Measurements from ENCODE around the gene MMP14. TPM values are rescaled to one million over a fixed set of nuclear protein-coding genes. Genes with fewer than 3 reads are reported as not detected.
A peak's percentile ranks its signal among the peaks of the same experiment; 100 is the strongest.

The MMP14 gene
- total and polyA plus RNA-seq, 2 of the 13 experiments (the other 11 are each of a cell fraction or from before 2014, with no cell fraction given), result 5.2 to 9.8 TPM

- peak; percentile 66; the same call in 1 of the 2 replicates for TF ChIP-seq NFAT5 (CRISPR knock-in tag; IDR thresholded peaks at IDR 0.05)
- peak; percentile 74 for TF ChIP-seq IKZF4 (CRISPR knock-in tag; IDR thresholded peaks at IDR 0.05; ENCODE audit: borderline replicate concordance, low read depth, not compliant biosample characterization)
- TF ChIP-seq E2F2 (CRISPR knock-in tag; IDR thresholded peaks at IDR 0.05; ENCODE audit: borderline replicate concordance), result peak; percentile 84; the same call in 1 of the 2 replicates
- TF ChIP-seq ZNF354B (CRISPR knock-in tag; IDR thresholded peaks at IDR 0.05), result no peak
- peak; percentile 21; the same call in 1 of the 2 replicates for TF ChIP-seq HOXD1 (CRISPR knock-in tag; IDR thresholded peaks at IDR 0.05)
- 0 out of 2 replicates have a peak, but pooled peaks have one; percentile 6 for TF ChIP-seq FOXJ3 (CRISPR knock-in tag; IDR thresholded peaks at IDR 0.05; ENCODE audit: borderline replicate concordance)
- TF ChIP-seq TBX3 (IDR thresholded peaks at IDR 0.05; ENCODE audit: borderline replicate concordance), result no peak
- peak; percentile 89 for TF ChIP-seq ZNF598 (CRISPR knock-in tag; IDR thresholded peaks at IDR 0.05; ENCODE audit: borderline replicate concordance)
- TF ChIP-seq ONECUT2 (CRISPR knock-in tag; IDR thresholded peaks at IDR 0.05), result no peak
- TF ChIP-seq ZNF670 (CRISPR knock-in tag; IDR thresholded peaks at IDR 0.05; ENCODE audit: borderline replicate concordance), result 0 out of 2 replicates have a peak, but pooled peaks have one; percentile 57
- no peak; the same call in 1 of the 2 replicates for TF ChIP-seq ZBTB43 (CRISPR knock-in tag; conservative IDR thresholded peaks at IDR 0.05)
- TF ChIP-seq ZNF326 (CRISPR knock-in tag; IDR thresholded peaks at IDR 0.05; ENCODE audit: borderline replicate concordance), result no peak; the same call in 1 of the 2 replicates
- TF ChIP-seq TP53 (CRISPR knock-in tag; conservative IDR thresholded peaks at IDR 0.05), result no peak
- no peak for TF ChIP-seq ZNF530 (CRISPR knock-in tag; IDR thresholded peaks at IDR 0.05; ENCODE audit: low read depth)
- 0 out of 2 replicates have a peak, but pooled peaks have one; percentile 41 for TF ChIP-seq DNMT3B (CRISPR knock-in tag; conservative IDR thresholded peaks at IDR 0.05)
- no peak for TF ChIP-seq CC2D1A (CRISPR knock-in tag; IDR thresholded peaks at IDR 0.05)
- TF ChIP-seq REPIN1 (CRISPR knock-in tag; IDR thresholded peaks at IDR 0.05; ENCODE audit: borderline replicate concordance, low read depth), result no peak
- no peak for TF ChIP-seq RBM22 (optimal IDR thresholded peaks at IDR 0.05; ENCODE audit: low read length)
- TF ChIP-seq HNRNPK (IDR thresholded peaks at IDR 0.05; ENCODE audit: low read depth, low read length, poor library complexity, severe bottlenecking), result no peak
These were observed 6.5 kb upstream of the MMP14 start, which contains the start of gene MRPL52 (continued) for GRCh38 chr14:22829661-22830442.
